GM10248 (cell line): ENCODE data around the gene TRAF2.

Experiments
- CTCF ChIA-PET: fragments of 300-600 bp; sonication (Branson Sonifier 250); formaldehyde crosslinking; extraction: SDS; loops from one replicate; lab custom pipeline; 2021; ENCODE audit warnings: antibody characterized with exemption; lab: Yijun Ruan, JAX
- POLR2A ChIA-PET: fragments of 350-650 bp; sonication (Branson Sonifier 250); formaldehyde crosslinking; extraction: SDS; loops from one replicate; lab custom pipeline; 2020; ENCODE audit warnings: antibody characterized with exemption; lab: Yijun Ruan, JAX
- DNase-seq: peaks from one replicate; pipeline ENCODE4 v3.0.0; 2012; ENCODE audit errors: extremely low spot score
- TF ChIP-seq, protein P1 (sequence below): IDR thresholded peaks from 2 replicates; pipeline ENCODE4 v1.5.1; 2012; ENCODE audit warnings: mild to moderate bottlenecking, low read depth; ENCODE audit errors: extremely low read depth, missing control alignments, control extremely low read depth

Gene TRAF2

DNA sequence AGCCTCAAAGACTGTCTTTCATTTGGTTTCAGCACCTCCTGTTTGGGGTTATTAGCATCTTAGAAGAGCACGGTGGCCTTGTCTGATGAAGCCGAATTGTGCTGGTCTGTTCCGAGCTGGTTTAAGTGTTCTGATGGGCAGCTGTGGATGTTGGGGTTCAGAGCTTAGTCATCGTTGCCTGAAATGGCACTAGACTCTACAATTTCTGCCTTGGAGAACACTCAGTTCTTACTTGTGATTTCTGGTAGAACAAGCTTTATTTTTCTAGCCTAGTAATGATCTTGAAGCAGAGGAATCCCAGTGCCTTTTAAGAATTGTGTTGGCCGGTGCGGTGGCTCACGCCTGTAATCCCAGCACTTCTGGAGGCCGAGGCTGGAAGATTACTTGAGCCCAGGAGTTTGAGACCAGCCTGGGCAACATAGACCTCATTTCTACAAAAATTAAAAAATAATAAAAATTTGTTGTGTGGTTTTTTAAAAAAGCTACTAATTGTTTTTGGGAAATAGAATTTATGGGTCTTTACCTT lies 50.4 kb downstream of the TRAF2 start:
- ChIA-PET CTCF (interaction anchor here (0.8 to 2.6 kb wide), 3 partner anchors 95 to 303 kb away, joined by 3 to 10 read pairs (median 5); partner anchors contain the start of gene AJM1), POLR2A (no interaction called here)
- no peak for DNase-seq
- TF ChIP-seq, protein P1, sequence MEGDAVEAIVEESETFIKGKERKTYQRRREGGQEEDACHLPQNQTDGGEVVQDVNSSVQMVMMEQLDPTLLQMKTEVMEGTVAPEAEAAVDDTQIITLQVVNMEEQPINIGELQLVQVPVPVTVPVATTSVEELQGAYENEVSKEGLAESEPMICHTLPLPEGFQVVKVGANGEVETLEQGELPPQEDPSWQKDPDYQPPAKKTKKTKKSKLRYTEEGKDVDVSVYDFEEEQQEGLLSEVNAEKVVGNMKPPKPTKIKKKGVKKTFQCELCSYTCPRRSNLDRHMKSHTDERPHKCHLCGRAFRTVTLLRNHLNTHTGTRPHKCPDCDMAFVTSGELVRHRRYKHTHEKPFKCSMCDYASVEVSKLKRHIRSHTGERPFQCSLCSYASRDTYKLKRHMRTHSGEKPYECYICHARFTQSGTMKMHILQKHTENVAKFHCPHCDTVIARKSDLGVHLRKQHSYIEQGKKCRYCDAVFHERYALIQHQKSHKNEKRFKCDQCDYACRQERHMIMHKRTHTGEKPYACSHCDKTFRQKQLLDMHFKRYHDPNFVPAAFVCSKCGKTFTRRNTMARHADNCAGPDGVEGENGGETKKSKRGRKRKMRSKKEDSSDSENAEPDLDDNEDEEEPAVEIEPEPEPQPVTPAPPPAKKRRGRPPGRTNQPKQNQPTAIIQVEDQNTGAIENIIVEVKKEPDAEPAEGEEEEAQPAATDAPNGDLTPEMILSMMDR = no peak

DNA sequence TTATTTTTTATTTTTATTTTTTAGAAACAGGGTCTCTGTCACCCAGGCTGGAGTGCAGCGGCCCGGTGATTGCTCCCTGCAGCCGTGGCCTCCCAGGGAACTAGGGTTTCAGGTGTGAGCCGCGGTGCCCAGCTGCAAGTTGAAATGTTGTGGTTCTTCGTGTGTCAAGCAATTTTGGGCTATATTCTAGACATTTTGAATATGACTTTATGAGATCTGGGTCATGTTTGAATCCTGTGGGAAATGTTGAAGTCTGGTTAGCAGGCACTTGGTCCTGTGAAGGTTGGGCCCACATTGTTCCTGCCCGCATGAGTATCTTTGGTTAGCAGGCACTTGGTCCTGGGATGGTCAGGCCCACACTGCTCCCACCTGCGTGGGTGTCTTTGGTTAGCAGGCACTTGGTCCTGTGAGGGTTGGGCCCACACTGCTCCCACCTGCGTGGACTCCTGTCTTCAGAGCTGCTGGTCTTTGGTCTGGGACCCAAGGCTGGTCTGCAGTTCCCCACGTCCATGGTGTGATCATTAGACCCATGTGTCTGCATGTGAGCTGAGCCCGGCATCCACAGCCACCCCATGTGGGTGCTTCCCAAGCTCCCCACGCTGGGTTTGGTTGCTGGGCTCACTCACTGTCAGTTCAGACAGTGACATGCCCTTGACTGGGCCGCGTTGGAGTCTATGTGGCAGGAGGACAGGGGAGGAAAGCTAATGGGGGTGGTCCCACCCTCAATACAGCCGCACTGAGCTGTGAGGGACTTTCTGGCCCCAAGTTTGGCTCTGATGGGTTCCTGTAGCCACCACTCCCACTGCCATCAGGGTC lies 51.1 kb downstream of the TRAF2 start:
- TF ChIP-seq, protein P1 = no peak
- DNase-seq = no peak
- POLR2A ChIA-PET = interaction anchor here (1.0 kb wide), 1 partner anchor 35 kb away, joined by 3 read pairs; no protein-coding TSS in a partner anchor
- CTCF ChIA-PET = interaction anchor here (1.1 to 2.6 kb wide), 2 partner anchors 95 to 98 kb away, joined by 5 to 10 read pairs; partner anchors contain the start of gene AJM1

DNA sequence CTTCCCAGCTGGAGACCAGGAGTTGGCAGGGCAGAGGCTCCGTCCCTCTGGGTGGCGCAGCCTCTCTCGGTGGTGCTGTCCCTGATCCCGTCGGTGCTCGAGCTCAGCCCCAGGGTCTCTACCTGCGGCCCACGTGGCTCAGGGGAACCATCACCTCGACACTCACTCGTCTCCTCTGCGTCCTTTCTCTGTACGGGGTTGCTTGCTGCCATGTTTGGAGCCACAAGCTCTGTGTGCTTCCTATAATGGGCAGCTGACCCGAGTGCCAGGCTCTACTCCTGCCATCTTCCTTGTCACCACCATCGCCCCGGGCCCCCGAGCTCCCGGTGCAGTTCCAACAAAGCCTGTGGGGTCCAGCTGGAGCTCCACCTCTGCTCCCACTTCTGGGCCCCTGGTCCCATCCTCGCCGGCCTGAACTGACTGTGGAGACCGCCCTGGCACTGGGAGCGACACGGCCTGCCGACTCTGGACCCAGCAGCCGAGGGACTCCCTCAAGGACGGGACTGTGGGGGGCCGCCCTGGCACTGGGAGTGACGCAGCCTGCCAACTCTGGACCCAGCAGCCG lies 53.2 kb downstream of the TRAF2 start:
- POLR2A ChIA-PET = no interaction called here
- TF ChIP-seq, protein P1 = no peak
- no peak for DNase-seq
- CTCF ChIA-PET = interaction anchor here (1.0 to 1.3 kb wide), 2 partner anchors 9 to 90 kb away, joined by 4 to 5 read pairs; no protein-coding TSS in a partner anchor

DNA sequence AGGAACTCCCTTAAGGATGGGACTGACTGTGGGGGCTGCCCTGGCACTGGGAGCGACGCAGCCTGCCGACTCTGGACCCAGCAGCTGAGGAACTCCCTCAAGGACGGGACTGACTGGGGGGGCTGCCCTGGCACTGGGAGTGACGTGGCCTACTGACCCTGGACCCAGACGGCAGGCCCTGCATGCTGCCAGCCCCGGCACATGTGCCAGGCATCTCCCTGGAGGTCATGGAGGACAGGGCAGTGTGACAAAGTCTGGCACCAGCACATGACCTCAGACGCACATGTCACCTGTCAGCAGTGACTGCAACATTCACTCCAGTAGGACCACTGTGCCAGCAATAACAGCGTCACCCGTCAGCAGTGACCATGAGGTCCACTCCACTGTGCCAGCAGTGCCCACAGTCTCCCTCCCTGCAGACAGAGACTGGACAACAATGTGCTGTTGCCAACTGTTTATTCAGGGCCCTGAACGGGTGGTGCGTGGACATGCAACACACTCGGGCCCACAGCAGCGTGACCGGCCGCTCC lies 53.7 kb downstream of the TRAF2 start:
- ChIA-PET CTCF (interaction anchor here (1.0 to 1.3 kb wide), 2 partner anchors 8 to 89 kb away, joined by 4 to 5 read pairs; no protein-coding TSS in a partner anchor), POLR2A (no interaction called here)
- no peak for DNase-seq
- TF ChIP-seq, protein P1 = no peak

DNA sequence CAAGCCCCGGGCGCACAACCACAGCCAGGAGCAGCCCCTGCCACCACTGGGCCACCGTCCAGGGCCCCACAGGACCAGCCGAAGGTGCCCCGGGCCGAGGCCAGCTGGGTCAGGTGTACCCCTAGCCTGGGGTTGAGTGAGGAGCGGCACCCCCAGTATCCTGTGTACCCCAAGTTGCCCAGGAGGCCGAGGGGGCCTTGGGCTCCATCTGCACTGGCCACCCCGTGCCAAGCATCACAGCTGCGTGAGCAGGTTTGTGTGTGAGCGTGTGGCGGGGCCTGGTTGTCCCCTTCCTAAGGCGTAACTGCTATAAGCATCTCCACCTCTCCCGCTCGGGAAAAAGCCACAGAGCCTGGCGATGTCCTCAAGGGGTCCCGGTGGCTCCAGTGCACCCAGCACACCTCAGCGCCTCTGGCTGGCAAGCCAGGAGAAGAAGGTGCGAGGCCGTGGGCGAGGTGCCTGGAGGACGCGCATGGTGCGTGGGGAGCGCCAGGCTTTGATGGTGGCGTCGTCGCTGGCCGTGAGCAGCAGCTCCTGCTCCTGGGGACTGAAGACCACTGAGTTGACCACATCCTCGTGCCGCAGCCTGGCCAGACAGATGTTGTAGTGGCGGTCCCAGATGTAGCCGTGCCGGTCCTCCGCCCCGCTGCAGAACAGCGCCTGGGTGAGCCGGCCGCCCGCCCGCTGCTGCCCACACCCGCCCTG lies 54.4 kb downstream of the TRAF2 start:
- ChIA-PET POLR2A (no interaction called here), CTCF (no interaction called here)
- no peak for DNase-seq
- TF ChIP-seq, protein P1 = no peak
